ENCODE measurements around the gene TIGIT.

TIGIT gene

GRCh38 chr3:114293838-114294535 lies at the start of gene TIGIT:
TSS of gene TIGIT (plus strand) at chr3:114294028. CDS start at chr3:114294062, 34 bp downstream.
- ChIA-PET CTCF (interaction anchor here (1.6 kb wide), 1 partner anchor 19 kb away, joined by 4 read pairs; no protein-coding TSS in a partner anchor), POLR2A (no interaction called here)
- no peak within 1 kb of the TSS for H3K4me3 ChIP-seq (ENCODE audit: low read depth, low read length)
- TF ChIP-seq, protein P1, sequence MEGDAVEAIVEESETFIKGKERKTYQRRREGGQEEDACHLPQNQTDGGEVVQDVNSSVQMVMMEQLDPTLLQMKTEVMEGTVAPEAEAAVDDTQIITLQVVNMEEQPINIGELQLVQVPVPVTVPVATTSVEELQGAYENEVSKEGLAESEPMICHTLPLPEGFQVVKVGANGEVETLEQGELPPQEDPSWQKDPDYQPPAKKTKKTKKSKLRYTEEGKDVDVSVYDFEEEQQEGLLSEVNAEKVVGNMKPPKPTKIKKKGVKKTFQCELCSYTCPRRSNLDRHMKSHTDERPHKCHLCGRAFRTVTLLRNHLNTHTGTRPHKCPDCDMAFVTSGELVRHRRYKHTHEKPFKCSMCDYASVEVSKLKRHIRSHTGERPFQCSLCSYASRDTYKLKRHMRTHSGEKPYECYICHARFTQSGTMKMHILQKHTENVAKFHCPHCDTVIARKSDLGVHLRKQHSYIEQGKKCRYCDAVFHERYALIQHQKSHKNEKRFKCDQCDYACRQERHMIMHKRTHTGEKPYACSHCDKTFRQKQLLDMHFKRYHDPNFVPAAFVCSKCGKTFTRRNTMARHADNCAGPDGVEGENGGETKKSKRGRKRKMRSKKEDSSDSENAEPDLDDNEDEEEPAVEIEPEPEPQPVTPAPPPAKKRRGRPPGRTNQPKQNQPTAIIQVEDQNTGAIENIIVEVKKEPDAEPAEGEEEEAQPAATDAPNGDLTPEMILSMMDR (IDR thresholded peaks at IDR 0.05; ENCODE audit: insufficient read depth, low read length, missing control alignments): no peak
- DNase-seq (ENCODE audit: low read depth, low spot score): no peak

DNA sequence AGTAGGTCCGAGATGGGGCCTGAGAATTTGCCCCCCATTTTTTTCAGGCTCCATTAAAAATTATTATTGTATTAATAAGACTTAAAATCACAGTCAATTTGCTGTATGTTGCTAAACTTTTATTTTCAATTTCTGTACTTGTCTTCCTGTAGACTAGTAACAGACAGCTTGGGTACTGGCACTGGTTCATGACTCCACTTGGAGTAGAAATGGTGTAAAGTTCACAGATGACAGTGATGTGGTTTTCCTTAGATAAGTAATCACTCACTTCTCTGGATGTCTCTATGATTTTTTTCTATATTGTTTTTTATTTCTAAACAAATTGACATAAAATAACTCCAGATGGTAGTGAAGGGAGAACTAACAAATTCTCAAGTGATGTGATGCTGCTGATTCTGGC lies 40.9 kb upstream of the TIGIT start:
- ChIA-PET POLR2A (no interaction called here), CTCF (no interaction called here)
- no peak overlapping the region for H3K4me3 ChIP-seq (ENCODE audit: low read depth, low read length)
- TF ChIP-seq, protein P1 (IDR thresholded peaks at IDR 0.05; ENCODE audit: insufficient read depth, low read length, missing control alignments): no peak
- no peak for DNase-seq (ENCODE audit: low read depth, low spot score)

- TF ChIP-seq, protein P1 (IDR thresholded peaks at IDR 0.05; ENCODE audit: insufficient read depth, low read length, missing control alignments): no peak
- no peak overlapping the region for H3K4me3 ChIP-seq (ENCODE audit: low read depth, low read length)
- ChIA-PET CTCF (no interaction called here), POLR2A (no interaction called here)
- DNase-seq (ENCODE audit: low read depth, low spot score): no peak
These were observed 40.3 kb upstream of the TIGIT start for GRCh38 chr3:114253505-114253904.

GRCh38 chr3:114259566-114259965 lies 34.3 kb upstream of the TIGIT start:
- TF ChIP-seq, protein P1 (IDR thresholded peaks at IDR 0.05; ENCODE audit: insufficient read depth, low read length, missing control alignments): no peak
- ChIA-PET CTCF (no interaction called here), POLR2A (no interaction called here)
- no peak for DNase-seq (ENCODE audit: low read depth, low spot score)
- H3K4me3 ChIP-seq (ENCODE audit: low read depth, low read length): no peak overlapping the region

- TF ChIP-seq, protein P1 (IDR thresholded peaks at IDR 0.05; ENCODE audit: insufficient read depth, low read length, missing control alignments): no peak
- no peak for DNase-seq (ENCODE audit: low read depth, low spot score)
- ChIA-PET CTCF (no interaction called here), POLR2A (no interaction called here)
- H3K4me3 ChIP-seq (ENCODE audit: low read depth, low read length): no peak overlapping the region
These were observed 33.7 kb upstream of the TIGIT start for GRCh38 chr3:114260152-114260551.

GRCh38 chr3:114270019-114270418 lies 23.8 kb upstream of the TIGIT start:
- TF ChIP-seq, protein P1 (IDR thresholded peaks at IDR 0.05; ENCODE audit: insufficient read depth, low read length, missing control alignments): no peak
- no peak for DNase-seq (ENCODE audit: low read depth, low spot score)
- ChIA-PET CTCF (no interaction called here), POLR2A (no interaction called here)
- H3K4me3 ChIP-seq (ENCODE audit: low read depth, low read length): no peak overlapping the region

Data from AG04449 (cell line).